OCI-M2 (cell line): ENCODE measurements around the gene NCF4.

Experiments used
- DNase-seq: peaks from one replicate; lab custom pipeline; 2025; ENCODE audit not compliant: unreplicated experiment; lab: John Stamatoyannopoulos, UW

NCF4 gene

DNA sequence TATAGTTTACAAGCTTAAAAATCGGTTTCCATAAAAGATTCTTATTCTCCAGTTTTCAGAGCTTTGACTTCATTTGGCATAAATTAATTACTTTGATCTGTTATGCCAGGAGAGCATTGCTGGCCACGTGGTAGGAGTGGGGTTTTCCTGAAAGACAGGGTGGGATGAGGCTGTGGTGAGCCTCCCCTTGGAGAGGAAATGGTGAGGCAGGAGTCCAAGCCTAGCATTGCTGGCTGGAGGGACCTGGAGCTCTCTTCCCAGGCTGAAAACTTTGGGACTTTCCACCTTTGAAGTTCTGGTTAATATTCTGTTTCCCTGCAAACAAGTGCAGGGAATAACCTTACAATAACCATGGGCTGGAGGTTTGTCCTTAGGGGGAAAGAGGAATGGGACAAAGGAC is 31.5 kb downstream of the NCF4 start:
- no peak for DNase-seq

DNA sequence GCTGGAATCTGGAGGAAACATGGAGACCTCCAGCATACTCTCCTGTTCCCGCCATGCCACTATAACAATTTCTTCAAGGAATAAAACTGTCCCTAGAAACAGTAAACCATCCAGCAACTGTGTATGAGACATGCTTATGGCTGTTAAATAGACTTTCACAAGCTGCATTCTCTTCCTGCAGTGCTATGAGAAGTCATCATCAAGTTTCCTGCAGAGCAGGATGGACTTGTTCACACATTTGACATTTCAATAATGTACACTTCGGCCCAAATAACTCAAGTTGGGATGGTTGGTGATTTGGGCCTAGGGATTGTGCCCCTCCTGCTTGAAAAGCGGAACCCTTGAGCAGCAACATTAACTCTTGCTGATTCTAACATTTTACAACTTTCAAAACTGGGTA is 32.5 kb downstream of the NCF4 start:
- no peak for DNase-seq

DNA sequence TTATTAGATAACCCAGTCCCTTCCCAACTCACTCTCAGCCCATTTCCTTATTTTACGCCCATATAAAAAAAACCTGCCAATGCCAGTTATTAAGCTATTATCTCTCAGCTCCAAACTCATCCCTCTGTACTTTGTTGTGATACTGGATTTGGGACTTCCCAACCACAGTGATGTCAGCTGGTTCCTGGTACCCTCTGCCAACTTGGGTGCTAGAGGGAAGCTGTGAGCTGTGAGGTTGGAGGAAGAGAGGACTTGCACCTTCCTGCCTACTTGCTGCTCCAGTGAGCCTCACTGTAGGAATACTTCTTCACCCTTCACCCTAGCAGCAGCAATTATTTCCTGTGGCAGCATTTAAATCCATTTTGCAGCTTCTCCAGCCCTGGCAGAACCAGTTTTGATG is 33.5 kb downstream of the NCF4 start:
- no peak for DNase-seq

DNA sequence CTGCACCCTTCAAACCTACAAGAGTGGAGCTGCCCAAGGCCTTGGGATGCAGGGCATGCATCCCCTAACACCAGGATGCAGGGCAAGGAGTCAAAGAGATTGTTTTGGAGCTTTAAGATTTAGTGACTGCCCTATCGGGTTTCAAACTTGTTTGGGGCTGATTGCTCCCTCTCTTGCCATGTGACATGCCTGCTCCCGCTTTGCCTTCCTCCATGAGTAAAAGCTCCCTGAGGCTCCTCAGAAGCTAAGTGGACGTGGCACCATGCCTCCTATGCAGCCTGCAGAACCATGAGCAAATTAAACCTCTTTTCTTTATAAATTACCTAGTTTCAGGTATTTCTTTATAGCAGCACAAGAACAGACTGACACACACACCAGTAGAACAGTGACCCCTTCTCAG is 36.8 kb downstream of the NCF4 start:
- DNase-seq: no peak

DNA sequence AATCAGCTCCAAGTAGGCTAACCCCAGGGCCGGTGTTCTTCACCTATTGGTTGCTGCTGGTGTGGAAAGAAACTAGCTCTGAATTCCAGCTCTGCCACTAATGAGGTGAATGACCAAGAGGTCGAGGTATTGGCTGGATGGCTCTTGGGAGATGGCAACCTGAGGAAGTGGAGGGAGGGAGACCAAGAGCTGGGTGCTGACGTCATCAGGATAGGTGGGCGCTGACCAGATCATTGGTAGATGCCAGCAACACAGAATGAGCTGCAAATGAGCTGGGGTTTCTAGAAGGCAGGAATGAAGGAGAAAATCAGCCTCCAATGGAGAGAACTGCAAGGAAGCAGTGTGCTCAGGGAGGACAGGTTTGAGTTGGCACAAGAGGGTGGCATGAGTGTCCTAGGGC is 37.9 kb downstream of the NCF4 start:
- no peak for DNase-seq

DNA sequence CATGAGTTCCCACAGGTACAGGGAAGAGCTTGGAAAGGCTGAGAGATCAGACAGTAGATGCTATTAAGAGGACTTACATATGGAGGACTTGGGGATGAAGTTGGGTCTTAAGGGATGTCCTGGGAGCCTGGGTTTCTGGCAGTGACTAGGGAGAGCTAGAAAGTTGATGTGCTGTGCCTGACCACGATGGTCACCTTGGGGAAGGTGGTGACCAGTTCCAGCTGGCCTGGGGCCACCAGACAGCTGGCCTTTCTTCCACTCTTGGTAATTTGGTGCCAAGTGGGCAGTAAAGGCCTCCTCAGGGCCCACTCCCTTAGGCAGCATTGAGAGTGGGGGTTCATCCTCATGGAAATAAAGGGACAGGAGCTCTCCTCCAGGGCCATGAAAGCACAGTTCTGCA is 38.7 kb downstream of the NCF4 start:
- no peak for DNase-seq

DNA sequence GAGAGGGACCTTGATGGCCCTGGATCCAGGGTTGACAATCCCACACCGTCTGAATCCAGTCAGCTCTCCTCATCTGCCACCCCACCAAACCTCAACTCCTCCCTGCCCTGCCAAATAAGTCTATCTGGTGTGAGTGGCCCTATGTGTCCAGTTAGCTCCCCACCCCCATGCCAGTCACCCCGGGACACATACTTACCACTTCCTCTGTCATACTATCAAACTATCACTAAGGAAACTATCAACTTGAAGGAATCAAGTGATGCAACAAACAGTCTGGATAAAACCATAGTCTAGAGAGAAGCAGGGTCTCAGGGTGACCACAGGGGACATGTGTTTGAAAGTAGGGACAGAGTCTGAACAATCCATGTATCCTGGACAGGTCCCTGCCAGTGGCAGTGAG is 39.4 kb downstream of the NCF4 start:
- DNase-seq: peak; percentile 30

DNA sequence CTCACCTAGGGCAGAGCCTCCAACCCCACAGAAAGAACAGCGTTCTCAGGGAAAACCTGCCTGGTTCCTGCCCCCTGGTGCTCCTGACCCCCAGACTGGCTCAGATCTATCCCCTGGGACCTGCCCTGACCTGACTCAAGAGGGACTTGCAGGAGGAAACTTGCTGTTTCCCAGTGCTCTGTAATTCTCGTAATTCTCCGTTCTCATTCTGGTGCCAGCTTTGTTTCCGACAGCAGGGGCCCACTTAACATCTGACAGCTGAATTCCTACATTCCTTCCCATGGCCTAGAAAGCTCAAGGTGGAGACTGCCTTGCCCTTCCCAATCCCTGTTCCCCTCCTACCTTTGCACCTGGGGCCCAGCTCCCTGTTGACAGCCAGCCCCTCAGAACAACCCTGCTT is 40.1 kb downstream of the NCF4 start:
- no peak for DNase-seq

DNA sequence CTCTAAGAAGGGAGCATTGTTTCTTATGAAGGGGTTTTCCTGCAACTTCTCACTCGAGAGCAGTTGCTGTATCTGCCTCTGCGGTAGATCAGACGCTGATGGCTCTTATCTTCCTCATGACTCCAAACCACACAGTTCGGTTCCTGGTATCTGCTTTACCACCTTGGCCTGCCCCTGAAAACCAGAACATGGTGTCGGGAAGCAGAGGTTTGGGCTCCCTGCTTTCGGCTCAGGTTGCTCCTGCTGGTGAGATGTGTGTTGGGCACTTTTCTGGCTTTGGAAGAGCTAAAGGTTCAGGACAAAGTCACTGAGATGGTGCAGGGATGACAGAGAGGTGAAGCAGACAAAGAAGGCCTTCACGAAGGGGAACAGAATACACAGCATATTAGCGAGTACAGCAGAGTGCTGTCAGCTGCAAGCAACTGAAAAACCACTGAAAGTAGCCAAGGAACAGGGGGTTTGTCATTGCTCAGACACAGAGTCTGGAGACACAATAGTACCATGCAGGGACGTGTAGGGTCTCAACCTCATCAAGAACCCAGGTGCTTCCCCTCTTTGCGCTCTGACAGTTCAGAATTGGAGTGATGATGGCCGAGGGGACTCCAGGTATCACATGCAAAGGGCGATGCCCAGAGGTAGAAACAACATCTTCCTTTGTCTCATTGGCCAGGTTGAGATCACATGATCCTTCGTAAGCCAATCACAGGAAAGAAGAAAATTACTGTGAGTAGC is 40.8 kb downstream of the NCF4 start:
- DNase-seq: peak; percentile 28

DNA sequence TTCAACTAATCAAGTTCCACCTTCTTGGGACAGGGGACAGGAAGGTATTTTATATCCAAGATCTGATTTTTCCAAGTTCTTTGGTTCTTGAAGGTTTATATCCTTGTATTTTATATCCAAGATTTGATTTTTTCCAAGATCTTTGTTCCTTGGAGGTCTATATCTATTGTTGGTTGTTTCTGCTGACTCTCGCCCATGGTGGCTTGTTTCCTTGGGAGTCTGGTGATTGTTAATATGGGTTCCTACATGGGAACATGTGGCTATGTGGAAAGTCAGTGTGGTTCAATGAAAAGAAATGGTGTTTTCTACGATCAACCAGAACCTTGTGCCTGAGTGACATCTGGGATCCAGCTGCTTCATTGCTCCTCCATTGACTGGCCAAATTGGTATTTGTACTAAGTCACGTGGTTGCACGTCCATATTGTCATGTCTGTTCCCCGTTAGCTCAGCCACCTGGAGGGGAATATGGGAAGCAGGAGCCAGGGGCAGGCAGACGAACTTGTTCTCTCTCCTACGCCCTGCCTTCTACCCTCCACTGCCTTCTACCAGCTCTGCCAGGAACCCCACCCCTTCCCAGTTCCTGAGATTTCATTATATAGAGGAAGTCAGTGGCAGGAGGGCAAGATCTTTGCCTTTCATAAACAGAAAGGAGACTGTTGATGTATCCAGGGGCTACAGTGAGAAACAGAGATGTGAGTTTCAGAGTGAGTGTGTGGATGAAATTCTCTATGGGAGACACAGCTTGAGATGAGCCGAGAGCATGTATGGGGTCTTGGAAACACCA is 41.5 kb downstream of the NCF4 start:
- DNase-seq: no peak

DNA sequence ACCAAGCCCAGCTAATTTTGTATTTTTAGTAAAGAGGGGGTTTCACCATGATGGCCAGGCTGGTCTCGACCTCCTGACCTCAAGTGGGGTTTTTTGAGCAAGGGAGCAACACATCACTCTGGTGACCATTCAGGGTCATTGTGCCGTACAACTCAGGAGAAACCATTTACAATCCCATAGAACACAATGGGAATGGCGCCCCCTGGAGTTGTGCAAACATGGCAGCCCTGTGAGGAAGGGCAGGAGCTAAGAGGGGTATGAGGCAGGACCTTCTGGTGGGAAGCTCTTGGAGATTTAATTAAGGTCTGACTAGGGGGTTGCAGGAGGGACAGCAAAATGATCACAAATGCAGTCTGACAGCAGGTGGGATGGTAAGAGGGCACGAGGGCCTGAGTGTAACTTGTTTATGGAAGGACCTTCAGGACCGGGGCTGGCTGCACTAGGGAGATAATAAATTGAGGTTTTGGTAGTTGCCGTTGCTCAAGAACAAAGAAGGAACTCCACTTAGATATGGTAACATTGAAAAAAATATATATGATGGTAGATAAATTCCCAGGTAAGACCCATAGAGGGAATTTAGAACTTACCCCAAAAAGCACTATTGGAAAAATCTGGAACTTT is 43.6 kb downstream of the NCF4 start:
- DNase-seq: no peak

DNA sequence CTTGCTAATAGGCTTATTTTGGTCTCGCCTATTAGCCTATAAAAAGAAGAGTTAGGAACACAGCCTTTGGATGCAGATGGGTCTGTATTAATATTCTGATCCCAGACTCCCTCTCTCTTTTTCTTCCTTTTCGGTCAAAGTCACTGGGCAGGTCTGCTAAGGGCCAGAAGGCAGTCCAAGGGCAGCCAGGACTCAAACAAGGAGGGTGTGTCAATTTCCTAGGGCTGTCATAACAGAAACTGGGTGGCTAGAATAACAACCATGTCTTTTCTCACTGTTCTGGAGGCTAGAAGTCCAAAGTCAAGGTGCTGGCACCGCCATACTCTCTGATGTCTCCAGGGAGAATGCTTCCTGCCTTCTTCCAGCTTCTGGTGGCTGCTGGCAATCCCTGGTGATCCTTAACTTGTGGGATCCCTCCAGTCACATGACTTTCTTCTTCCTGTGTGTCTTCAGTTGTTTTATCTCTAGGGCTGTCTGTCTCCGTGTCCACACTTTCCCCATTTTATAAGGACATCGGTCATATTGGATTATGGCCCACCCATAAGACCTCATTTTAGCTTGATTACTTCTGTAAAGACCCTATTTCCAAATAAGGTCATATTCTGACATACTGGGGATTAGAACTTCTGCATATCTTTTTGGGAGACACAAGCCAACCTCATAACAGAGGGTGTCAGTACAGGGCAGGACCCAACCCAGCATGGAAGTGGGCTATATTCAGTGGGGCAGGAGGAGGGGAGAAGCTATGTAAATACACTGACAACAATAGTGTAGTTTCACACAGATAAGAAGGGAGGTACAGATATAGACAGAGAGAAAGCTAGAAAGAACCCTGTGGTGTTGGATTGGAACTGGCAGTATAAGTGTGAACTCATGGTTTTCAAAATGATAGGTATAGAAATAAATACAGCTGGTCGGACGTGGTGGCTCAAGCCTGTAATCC is 46.7 kb downstream of the NCF4 start:
- no peak for DNase-seq

DNA sequence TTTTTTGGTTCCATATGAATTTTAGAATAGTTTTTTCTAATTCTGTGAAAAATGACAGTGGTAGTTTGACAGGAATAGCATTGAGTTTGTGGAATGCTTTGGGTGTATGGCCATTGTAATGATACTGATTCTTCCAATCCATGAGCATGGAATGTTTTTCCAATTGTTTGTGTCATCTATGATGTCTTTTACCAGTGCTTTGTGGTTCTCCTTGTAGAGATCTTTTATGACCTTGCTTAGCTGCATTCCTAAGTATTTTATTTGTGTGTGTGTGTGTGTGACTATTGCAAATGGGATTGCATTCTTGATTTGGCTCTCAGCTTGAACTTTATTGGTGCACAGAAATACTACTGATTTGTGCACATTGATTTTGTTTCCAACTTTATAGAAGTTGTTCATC is 49.7 kb downstream of the NCF4 start:
- DNase-seq: no peak

DNA sequence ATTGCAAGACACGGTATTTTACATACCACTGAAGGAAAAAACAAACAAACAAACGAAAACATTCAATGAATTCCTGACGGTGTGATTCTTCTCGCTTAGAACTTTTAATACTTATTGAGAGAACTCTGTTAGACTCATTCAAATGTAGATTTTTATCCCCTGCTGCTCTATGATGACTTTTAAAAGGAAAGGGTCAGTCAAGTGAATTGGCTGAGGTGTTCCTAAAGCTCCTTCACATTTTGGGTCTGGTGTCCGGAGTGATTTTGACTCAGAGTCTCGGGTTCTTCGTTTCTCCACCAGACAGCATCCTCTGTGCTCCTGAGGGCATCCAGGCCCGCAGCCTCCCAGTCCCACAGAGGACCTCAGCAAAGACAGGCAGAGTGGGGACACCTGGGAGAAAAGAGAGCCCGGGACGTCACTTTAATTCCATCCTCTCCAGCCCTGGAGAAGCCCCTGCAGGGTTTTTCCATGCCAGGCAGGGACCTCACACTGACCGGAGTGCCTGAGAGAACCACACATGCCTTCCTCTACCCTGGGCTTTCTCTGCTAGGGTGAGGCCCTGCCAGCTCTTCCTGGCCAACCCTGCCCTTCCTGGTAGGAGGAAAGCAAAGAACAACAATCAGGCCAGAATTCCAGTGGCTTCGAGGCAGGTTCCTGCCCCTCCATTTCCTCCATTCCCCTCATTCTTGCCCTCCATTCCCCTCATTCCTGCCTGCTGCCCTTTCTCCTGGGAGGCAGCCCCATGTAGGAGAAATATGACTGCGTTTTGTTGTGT is 51.3 kb downstream of the NCF4 start:
- no peak for DNase-seq

DNA sequence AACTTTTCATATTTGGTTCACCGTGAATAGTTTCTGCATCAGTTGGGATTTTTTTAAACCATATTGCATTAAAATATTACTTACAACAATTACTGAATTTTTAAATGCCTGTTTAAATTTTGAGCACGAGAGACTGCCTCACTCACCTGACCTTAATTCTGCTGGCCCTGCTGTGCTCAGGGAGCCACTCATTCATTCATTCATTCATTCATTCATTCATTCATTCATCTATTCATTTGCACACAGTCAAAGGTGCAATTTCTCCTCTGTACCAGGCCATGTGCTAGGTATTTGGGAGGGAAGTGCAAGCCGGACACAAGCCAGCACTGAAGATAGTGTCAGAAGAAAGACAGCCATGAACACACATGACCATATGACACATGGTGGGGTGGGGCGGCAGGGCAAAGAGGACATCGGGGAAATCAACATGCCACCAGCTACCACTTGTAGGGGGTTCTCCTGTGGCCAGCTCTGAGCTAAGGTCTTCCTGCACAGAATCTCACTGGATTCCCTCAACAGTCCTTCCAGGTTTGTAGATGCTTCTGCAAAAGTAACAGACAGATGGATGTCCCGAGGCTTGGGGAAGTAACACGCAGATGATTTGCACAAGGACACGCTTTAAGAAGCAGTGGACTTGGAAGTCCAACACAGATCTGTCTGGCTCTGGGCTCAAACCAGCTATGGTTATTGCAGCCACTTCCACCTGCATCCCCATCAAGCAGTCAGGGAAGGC is 52.1 kb downstream of the NCF4 start:
- DNase-seq: no peak

DNA sequence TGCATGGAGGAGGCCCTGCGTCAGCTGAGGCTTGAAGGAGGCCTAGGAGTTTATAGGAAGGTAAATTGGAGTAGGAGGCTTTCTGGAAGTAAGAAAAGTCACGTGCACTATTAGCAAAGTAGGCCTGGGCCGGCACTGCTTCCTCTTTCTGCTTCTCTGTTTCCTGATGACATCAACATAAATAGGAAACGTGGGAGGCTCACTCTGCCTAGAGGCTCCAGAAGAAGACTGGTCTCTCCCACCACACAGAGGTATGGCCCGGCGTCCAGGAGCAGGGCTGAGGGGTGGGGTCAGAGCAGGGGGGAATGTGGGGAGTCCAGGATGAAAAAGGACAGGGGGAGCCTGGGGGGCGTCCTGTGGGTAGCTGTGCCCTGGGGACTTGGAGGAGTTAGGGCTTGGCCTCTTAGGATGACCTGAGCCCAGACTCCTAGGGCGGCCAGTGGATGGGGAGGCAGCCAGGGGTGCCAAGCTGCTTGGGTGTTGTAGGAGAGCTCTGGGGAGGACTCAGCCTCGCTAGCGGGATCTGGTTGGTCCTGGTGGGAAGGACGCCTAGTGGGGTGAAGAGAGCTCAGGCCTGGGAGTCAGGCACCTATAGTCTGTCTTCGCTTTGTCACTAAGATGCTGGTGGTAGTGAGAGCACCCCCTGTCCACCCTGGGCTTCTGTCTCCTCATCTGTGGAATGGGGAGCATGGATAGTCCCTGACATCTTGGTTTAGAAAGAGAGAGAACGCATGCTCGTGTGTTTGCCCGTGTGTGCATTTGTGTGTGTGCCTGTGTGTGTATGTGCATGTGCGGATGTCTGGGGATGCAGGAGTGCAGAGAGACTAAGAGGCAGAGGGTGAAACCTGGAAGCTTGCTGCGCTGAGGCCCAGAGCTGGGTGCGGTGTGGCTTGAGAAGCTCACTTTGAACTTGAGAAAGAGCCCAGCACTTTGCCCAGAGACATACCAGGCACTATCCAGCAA is 52.9 kb downstream of the NCF4 start, which contains the start of gene CSF2RB:
Gene CSF2RB, plus strand, starts transcription at position 202 of the 963 bp plus-strand sequence. CDS start 8,580 bp downstream, outside the sequence.
- no peak for DNase-seq

DNA sequence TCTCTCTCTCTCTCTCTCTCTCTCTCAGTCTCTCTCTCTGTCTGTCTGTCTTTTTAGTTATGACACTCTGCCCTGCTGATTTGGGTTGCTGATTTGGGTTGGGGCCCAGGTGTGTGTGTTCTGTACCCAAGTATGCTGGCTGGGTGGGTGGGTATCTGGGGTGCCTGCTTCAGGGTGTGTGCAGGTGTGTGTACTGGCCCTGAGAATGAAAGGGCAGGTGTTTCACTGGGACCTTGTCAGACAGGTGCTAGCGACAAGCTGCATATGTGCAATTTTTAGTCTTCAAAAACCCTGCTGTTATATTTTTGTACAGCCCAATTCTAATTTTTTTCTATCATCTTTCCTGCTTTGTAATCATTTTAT is 53.6 kb downstream of the NCF4 start:
- DNase-seq: no peak

DNA sequence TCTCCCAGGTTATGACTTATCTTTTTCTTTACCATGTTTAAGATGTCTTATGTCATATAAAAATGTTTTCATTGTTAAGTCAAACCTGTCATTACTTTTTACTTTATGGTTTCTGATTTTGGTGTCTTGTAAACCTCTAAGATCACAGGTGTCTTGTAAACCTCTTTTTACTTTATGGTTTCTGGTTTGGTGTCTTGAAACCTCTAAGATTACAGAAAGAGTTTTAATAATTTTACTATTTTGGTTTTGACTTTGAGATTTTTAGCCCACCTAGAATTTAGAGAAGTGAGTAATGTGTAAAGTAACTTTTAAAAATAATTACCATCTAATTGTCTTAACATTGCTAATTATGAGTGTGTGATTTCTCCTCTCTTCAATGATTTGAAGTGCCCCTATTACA is 55.2 kb downstream of the NCF4 start:
- no peak for DNase-seq
